HG03159 (cell line): ENCODE results near the gene TMPRSS3.

Source experiments
- ATAC-seq: cut with Tn5 transposase; IDR thresholded peaks from one replicate; pipeline ENCODE4 v1.9.1; 2021; ENCODE audit warnings: mild to moderate bottlenecking, moderate library complexity; ENCODE audit not compliant: unreplicated experiment

Gene TMPRSS3

DNA sequence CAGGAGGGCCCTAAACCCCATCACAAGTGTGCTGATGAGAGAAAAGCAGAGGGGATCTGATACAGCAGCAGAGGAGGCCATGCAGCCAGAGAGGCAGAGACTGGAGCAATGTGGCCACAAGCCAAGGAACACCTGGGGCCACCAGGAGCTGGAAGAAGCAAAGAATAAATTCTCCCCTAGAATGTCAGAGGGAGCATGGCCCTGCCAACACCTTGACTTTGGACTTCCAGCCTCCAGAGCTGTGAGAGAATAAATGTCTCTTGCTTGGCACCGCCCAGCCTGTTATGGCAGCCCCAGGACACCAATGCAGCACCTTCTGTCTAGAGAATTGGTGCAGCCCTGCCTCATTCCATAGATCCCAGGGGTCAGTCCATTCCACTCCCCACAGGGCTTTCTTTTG is 33.2 kb upstream of the TMPRSS3 start:
- ATAC-seq: no peak

DNA sequence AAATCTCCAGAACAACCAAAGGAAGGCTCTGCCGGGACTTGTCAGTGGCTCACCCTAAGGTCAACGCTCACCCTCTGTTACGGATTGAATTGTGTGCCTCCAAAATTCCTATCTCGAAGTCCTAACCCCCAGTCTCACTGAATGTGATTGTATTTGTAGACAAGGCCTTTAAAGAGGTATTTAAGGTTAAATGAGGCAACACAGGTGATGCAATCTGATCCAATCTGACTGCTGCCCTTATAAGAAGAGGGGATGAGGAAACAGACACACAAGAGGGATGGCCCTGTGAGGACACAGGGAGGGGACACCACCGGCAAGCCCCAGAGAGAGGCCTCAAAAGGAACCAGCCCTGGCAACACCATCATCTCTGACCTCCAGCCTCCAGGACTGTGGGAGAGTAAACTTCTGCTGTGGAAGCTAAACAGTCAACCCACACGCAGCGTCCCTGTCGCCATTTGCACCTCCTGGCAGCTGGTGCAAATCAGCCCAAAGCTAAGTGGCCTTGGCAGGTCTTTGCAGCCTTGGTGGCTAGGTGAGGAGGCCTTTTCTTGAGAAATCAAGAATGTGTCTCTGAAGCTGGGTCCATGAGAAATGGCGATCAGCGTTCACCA is 32.1 kb upstream of the TMPRSS3 start:
- no peak for ATAC-seq

DNA sequence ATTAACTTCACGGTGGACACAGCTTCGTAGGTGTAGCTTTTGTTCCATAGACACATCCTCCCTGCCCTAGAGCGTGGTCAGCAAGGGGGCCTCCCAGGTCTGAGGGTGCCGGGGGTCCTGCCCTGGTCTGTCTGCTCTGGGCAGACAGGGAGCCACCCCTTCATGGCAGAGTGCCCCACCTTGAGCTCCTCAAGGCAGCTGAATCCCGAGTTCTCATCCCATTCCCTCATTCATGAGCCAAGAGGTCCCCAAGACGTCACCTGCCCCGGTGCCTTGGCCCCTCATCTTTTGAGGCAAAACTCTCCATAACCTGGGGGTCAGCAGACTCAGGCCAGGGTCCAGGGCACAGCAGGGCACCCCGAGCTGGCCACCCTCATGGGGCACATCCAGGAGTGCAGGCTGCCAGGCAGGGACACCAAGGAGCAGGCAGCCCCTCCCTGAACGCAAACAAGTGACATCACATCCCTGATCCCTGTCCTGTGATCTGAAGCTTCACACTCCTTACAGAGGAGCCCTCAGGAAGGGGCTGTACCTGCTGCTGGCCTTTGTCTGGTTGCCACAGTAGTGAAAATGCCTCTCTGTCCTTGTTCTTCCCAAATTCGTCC is 31.1 kb upstream of the TMPRSS3 start:
- ATAC-seq: no peak

DNA sequence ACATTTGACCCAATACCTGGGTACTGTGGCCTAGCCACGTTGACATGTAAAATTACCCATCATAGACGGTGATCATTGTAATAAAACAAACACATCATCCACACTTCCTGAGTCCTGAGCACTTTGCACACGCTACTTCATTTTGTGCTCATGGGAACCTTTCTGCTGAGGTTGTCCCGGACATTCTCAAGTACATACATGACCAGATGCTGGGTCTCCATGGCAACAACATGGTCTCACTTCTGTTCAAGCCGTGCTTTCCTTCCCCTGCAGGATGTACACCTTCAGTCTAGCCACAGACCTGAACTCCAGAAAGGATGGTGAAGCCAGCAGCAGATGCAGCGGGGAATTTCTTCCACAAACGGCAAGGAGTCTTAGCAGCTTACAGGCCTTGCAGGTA is 30.6 kb upstream of the TMPRSS3 start:
- ATAC-seq: no peak

DNA sequence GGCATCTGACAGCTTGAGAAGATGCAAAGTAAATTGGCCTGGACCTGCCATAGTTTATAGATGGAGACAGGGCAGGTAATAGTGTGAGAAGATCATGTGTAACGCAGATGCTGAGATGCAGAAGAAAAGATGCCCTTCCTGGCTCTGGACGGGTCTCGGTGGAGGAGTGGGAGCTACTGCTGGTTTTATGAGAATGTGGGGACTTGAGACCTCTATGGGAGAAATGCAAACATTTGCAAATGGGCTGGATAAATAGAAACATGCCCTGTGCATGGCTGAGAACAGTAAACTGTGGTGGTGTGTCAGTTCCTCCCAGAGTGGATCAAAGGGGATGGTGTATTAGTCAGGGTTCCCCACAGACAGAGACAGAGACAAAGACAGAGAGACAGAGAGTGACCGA is 29.7 kb upstream of the TMPRSS3 start:
- no peak for ATAC-seq

DNA sequence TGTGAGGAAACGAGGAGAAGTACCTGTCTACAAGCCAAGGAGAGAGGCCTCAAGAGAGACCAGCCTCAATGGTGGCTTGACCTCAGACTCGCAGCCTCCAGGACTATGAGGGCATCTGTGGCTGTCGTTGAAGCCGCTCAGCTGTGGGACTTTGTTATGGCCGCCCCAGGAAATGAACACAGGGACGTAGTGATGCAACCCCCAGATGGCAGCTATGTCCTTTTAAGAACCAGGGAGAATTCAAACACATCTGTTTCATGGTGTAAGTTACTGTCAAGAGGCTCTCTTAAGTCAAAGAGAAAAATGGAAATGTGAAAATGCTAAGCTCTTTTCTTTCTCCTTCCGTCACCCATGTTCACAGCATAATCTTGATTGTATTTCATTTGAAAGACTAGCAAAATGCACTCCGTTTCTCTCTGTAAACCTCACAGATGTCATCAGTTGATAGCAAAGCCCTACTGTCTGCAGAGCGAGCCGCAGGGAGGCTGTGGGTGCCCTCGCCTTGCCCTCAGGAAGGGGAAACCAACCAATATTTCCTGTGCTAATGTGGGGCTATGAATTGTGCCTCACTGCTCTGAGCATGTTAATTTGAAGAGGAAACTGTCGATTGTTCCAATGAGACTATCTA is 29.2 kb upstream of the TMPRSS3 start:
- no peak for ATAC-seq

DNA sequence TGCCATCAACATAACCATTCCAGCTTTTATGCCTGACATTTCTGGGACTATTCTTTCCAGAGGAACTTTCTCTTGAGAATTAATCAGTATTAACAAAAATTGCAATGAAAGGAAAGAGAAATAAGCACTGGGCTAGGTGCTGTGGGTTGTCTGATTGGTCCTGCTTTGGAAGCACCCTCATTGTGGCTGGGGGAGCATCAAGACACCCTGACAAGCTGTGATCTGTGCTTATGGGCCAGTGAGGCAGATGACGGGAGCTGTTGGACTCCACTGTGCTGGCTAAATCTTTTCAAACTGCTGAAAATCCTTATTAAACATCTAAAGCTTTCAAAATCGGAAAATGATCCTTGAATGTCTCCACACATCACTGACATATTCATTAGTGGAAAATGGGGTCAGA is 27.8 kb upstream of the TMPRSS3 start:
- no peak for ATAC-seq

DNA sequence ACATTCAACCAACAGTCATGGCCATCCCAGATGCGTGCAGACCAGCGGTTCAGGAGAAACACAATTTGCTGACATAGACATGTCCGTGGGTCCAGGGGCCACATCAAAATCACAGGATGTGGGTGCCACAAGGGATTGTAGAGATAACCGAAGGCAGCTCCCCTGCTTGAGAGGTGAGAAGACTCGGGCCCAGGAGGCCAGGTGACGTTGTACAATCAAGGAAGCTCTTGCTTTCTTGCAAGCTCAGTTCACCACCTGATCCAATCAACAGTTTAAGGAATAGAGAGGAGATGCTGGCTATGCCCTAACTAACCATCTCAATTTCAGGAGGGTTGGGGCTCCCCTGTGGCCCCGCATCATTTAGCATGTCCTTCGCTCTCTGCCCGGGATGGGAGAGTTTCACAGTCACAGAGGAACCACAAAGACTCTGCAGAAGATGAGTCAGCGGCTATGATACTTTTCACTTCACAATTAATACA is 27.4 kb upstream of the TMPRSS3 start:
- ATAC-seq: no peak

DNA sequence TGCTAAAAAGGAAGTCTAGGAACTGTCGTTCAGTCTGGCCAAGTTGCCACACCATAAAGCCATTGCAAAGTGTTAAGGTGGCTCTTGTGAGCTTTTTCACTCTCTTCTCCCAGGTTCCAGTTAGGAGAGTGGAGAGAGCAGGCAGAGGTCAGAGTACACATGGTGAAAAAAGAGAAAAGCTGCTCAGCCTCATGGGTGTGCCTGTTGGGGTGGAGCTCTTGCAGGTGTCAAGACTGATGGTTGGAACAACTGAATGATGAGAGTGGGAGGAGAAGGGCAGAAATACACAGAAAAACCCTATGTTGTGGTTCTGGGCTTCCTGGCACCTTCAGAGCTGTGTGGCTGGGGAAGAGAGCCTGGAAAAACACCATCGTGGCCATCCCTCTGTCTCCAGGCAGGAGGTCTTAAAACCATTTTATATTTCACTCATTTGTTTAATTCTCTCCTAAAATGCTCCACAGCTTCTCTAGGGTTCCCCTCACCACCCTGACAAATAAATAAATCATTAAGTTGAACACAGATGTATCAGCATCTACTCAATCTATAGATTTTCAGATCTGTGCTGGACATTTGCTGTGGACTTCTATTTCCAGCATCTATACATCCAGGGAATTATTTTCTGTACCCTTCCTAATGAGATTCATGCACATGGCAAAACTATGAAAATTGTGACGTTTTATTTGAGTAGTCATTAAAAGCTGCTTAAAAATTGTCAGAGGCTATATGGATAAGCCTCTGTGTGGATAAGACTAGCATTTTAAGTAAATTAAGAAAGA is 25.4 kb upstream of the TMPRSS3 start:
- ATAC-seq: no peak

DNA sequence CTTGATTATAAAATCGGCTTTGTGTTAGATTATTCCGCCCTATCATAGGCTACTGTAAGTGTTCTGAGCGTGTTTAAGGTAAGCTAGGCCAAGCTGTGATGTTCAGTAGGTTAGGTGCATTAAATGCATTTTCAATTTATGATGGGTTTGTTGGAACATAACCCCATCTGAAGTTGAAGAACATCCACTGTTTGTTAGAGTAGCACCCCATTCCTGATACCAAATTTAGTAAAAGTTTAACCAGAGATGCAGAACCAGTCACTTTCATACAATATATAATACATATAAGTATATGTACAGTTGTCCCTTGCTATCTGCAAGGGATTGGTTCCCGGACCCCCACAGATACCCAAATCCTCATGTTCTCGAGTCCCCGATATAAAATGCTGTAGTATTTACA is 24.0 kb upstream of the TMPRSS3 start:
- no peak for ATAC-seq

DNA sequence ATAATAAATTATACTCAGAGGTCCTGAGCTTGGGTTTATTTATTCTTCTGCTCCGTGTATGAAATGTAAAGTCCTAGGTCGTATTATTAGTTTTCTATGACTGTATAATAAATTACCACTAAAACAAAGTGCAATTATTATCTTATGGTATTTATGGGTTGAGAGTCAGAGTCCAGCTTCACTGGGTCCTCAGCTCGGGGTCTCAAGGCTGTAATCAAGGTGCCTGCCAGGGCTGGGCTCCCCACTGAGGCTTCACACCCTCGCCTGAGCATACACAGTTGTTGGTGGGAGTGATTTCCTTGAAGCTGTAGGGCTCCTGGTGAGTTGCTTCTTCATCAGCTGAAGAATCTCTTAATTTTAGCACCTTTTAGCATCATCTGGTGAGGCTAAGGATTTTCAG is 23.0 kb upstream of the TMPRSS3 start:
- ATAC-seq: no peak

DNA sequence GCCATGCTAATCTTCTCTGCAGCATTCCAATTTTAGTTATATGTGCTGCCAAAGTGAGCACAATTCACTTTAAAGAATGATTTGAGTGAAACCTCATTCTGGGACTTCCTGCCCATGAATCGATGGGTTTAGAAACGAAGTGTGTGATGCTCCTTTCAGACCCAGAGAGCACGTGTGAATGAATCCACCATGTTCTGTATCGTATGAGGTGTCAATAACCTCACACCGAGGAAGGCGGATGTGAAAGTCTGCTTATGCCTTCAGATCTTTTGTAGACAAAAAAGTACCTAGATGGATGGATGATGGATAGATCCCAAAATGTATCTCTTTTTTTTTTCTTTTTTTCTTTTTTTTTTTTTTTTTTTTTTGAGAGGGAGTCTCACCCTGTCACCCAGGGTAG is 21.7 kb upstream of the TMPRSS3 start:
- no peak for ATAC-seq

DNA sequence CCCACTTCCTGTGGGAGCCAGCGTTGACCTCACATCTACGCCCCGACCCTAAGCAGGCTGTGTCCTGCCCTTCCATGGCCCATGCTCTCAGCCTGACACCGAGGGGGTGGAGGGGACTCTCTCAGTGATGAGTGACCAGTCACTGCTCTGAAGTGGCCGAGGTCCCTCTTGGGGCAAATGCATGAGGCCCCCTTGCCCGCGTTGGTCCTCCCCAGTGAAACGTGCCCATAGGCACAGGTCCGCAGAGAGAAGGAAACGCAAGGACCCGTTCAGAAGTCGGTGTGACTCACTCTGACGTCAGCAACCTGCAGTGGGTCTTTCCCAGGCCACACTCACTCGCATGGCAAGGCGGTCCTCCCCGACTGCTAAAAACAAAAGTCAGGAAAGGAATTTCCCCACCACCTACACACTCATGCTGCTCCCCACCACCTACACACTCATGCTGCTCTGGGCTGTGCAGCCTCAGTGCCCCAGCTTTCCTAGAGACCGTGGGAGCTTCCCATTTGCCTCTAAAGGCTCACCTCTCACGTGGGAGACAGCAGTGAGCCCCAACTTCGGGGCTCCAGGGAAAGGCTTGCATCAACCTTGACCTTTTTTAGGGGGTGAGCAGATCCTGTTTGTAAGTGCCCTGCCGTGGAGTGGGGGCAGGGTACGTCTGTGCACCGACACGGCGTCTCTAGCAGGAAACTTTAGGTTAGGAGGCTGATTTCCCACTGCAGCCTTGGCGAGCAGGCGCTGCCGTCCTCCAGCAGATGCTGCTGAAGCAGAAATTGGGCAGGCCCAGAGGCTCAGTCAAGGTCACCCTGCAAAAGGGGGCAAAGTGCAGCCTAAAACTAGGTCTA is 19.3 kb upstream of the TMPRSS3 start:
- no peak for ATAC-seq

DNA sequence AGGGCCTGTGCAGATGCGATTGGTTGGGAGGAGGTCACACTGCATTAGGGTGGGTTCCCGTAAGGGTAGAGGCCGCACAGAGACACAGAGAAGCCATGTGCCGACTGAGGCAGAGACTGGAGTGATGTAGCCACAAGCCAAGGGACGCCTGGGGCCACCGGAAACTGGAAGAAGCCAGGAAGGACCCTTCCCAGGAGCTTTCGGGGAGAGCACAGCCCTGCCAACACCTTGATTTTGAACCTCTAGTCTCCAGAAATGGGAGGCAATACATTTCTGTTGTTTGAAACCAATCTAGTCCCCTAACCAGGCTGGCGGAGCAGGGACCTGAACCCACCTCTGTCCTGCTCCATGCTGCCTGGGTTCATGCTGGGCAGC is 18.7 kb upstream of the TMPRSS3 start:
- no peak for ATAC-seq

DNA sequence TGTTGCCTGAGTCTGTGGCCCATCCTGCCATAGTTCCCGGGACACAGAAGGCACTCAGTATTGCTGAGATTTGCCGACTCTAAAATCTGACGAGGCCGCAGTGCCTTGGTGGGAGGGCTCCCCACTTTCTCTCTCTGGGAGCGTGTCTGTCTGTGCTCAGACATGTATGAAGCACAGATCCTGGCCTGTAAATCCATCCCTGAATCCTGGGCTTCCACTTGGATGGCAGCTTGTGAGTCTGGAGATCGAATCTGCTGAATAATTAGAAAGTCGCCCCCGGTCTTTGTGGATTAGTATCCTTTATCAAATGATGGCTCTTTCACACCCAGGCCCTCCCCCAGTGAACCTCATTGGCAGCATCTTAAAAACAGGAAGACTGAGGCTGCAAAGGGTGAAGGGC is 18.2 kb upstream of the TMPRSS3 start:
- ATAC-seq: no peak

DNA sequence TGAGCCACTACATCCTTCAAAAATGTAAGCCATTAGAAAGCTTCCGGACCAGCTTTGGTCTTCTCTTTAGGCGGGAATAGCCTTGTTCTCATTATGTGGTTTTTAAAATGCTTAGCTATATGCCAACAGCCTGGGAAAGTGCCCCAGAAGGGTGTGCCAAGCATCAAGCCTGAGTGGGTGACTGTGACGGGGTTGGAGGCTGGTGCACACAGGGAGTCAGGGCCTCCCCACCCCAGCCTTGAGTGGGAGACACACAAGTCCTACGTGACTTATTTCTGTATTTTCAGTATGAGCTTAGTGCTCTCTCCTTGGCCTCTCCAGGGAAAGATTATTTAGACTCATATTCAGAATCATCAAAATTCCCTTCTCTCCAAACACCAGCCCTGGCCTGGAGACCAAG is 17.6 kb upstream of the TMPRSS3 start:
- ATAC-seq: no peak

DNA sequence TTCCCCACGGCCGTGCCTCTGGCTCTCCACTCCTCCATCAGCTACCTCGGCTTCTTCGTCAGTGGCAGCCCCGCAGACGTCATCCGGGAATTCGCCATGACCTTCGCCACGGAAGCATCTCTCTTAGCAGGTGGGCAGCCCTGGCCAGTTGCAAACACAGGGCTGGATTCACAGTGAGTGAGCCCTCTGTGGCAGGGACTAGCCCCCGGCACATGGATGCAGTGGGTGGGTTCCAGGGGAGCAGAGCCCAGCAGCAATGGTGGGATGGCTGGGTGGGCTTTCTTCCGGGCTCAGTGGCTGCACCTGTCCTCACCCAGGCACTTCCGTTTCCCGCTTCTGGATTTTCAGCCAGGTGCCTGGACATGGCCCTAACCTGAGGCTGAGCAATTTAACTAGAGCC is 17.2 kb upstream of the TMPRSS3 start:
- ATAC-seq: no peak

DNA sequence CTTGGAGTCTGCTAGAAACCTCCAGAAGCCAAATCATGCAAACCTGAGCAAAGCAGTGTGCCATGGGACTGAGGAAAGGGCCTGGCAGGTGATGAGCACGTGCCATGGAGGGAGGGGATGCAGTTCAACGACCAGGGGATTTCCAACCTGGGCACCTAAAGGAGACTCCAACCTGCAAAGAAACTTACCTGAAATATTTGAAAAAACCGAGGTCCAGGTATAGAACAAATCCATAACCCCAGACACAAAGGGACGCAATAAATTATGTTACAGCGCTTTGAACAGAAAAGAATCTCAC is 16.7 kb upstream of the TMPRSS3 start:
- ATAC-seq: no peak

DNA sequence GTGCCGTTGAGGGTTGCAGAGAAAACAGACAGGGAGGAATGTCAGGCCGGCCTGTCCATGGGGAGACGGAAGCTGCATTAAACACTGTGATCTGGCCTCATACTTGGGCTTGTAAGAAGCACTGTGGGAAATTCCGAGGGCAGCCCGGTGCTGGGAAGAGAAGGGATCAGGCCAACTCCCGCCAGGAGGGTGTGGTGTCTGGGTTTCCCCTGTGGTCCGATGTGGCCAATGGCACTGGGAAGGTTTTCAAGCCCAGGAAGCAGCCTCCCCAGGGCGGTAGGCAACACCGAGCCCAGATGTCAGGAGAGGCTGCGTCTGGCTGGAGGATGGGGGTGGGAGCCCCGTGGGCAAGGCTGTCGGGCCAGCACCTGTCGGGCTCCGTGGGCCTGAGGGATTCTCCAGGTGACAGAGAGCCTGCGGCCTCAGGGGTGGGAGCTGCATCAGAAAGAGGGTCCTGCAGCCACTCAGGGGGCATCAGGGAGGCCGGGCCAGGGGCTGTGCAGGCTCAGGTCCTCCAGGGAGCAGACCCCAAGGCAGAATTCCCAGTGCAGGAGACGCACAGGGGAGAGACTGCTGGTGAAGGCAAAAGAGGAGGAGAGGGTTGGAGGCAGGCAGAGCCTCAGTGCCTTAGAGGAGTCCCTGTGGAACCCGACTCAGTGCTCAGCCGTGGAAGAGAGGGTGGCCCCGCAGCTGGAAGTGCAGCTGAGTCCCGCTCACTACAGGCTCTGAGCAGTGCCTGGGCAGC is 16.2 kb upstream of the TMPRSS3 start:
- no peak for ATAC-seq

DNA sequence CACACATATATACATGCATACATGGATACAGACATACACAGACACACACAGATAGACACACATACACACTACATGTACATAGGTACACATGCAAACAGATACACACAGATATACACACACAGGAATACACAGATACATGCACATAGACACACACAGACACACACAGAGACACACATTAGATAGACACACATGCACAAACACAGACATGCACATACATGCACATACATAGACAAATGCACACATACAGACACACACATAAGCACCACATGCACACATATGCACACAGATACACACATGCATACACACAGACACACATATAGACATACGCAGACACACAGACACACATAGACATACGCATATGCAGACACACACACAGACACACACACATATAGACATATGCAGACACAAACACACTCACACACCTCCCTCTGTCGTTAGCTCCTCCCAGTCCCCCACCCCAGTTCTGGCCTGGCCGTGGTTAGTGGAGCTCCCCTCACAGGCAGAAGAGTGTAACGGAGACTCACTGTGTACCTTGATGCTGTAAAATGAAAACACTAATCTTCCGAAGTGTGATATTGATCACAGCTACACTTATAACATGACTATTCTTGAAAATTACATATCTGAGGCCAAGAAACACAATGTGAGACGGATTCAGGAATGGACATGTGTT is 15.5 kb upstream of the TMPRSS3 start:
- no peak for ATAC-seq
